Testis (tissue), 5 donors: ENCODE data around the gene DISC1. TPM values are rescaled to one million over a fixed set of nuclear protein-coding genes. Genes with fewer than 3 reads are reported as not detected.

Experiments used
- DNase-seq: peaks from one replicate; pipeline ENCODE4 v3.0.0-alpha.2; 2019
- H3K27ac ChIP-seq, 2 donors: fragments of 200-600 bp; sonication (generic); one replicate each; pipeline ENCODE4 v1.5.1; 2019
- H3K27me3 ChIP-seq: fragments of 200-600 bp; sonication (generic); one replicate; pipeline ENCODE4 v1.5.1; 2019
- H3K36me3 ChIP-seq: fragments of 200-600 bp; sonication (generic); one replicate; pipeline ENCODE4 v1.5.1; 2017; ENCODE audit warnings: low read depth; ENCODE audit errors: missing control alignments
- H3K4me1 ChIP-seq: fragments of 200-600 bp; sonication (generic); one replicate; pipeline ENCODE4 v1.5.1; 2019
- H3K4me3 ChIP-seq, 2 donors: fragments of 200-600 bp; sonication (generic); one replicate each; pipeline ENCODE4 v1.5.1; 2017 to 2019
- H3K9me3 ChIP-seq: fragments of 200-600 bp; sonication (generic); one replicate; pipeline ENCODE4 v1.5.1; 2017
- CTCF ChIP-seq, 3 experiments: fragments of 450-650 bp in 2 of 3; fragments of 200-600 bp in 1 of 3; sonication (generic) in 1 of 3; IDR thresholded peaks; one replicate each; pipeline ENCODE4 v1.5.1; 2016 to 2019; ENCODE audit warnings: antibody characterized with exemption in 3 of 3, mild to moderate bottlenecking in 2 of 3, moderate library complexity in 1 of 3
- POLR2A ChIP-seq: fragments of 450-650 bp; IDR thresholded peaks from one replicate; pipeline ENCODE4 v1.6.1; 2017; ENCODE audit warnings: antibody characterized with exemption, mild to moderate bottlenecking, moderate library complexity
- WGBS, 2 donors: methylation state at CpG; one replicate each; pipeline ENCODE4 v1.1.5; 2018; 5-methylcytosine and 5-hydroxymethylcytosine counted together
- intact Hi-C: fragments of 100-400 bp; cut with DNase I; formaldehyde crosslinking; loops from one replicate; pipeline ENCODE4 v1.15.1; 2023; ENCODE audit warnings: low total_unique reads
- long read RNA-seq, 2 donors: transcript quantifications; one replicate each; lab custom pipeline, GENCODE V29; 2026
- polyA plus RNA-seq: library from polyadenylated mRNA; stranded (reverse); fragments of 350-450 nt; fragmentation: Illumina TruSeq; extraction: RNeasy Lipid Tissue Mini Kit (QIAGEN cat#74804); gene quantifications from one replicate; pipeline ENCODE4 v1.2.3, GENCODE V29; 2014; ENCODE audit warnings: low read depth, low replicate concordance; ENCODE audit not compliant: insufficient read depth
- total RNA-seq, 2 donors: library from RNA; depleted of rRNA; stranded (reverse); fragments of >200 nt; gene quantifications; one replicate each; pipeline ENCODE4 v1.2.3, GENCODE V29; 2016

The DISC1 gene
- total RNA-seq (1 to 10 TPM; 5.7 to 6.8 TPM), polyA plus RNA-seq (1.8 TPM)
- long read RNA-seq, donor 1: 0 reads
- long read RNA-seq, donor 2: 0 reads

- intact Hi-C loops: no loop called here
- Histone ChIP-seq H3K4me3 (peak within 1 kb of the TSS; percentile 62 to 75), H3K36me3 (no peaks in the 10 kb centered on the region), H3K27ac (peak within 1 kb of the TSS; percentile 37 to 71), H3K9me3 (no peaks in the 10 kb centered on the region), H3K4me1 (no peaks in the 10 kb centered on the region), H3K27me3 (no peaks in the 10 kb centered on the region)
- TF ChIP-seq POLR2A (no peak), CTCF (IDR thresholded peaks at IDR 0.05) (no peak)
- peak; percentile 77 for DNase-seq
- 0 to 1% methylated on average over 7 to 36 of the region's 38 CpGs for whole genome bisulfite sequencing, 2 donors
Observed at GRCh38 chr1:231626535-231626950, at the start of gene DISC1. Gene DISC1 (plus strand): TSS chr1:231626790. CDS start chr1:231626868, 78 bp downstream.

- H3K36me3 ChIP-seq: no peaks in the 10 kb centered on the region
- H3K4me3 ChIP-seq: no peak overlapping the region
- TF ChIP-seq POLR2A (no peak), CTCF (IDR thresholded peaks at IDR 0.05) (no peak)
- intact Hi-C loops: no loop called here
- no peaks in the 10 kb centered on the region for H3K9me3 ChIP-seq
- H3K4me1 ChIP-seq: no peaks in the 10 kb centered on the region
- WGBS, 2 donors: 82 to 91% methylated on average over 11 of the region's 11 CpGs
- no peak overlapping the region for H3K27ac ChIP-seq
- no peaks in the 10 kb centered on the region for H3K27me3 ChIP-seq
- no peak for DNase-seq
Observed at GRCh38 chr1:231576804-231577718, 49.5 kb upstream of the DISC1 start.

- Histone ChIP-seq H3K27me3 (no peaks in the 10 kb centered on the region), H3K4me1 (no peaks in the 10 kb centered on the region), H3K4me3 (no peak overlapping the region), H3K27ac (no peak overlapping the region), H3K36me3 (no peaks in the 10 kb centered on the region), H3K9me3 (no peaks in the 10 kb centered on the region)
- 77 to 82% methylated on average over 1 of the region's 1 CpG for WGBS, 2 donors
- intact Hi-C loops: no loop called here
- DNase-seq: no peak
- TF ChIP-seq CTCF (IDR thresholded peaks at IDR 0.05): no peak
- TF ChIP-seq POLR2A: no peak
Observed at GRCh38 chr1:231580874-231581273, 45.7 kb upstream of the DISC1 start.

- Histone ChIP-seq H3K27me3 (no peaks in the 10 kb centered on the region), H3K36me3 (no peaks in the 10 kb centered on the region), H3K4me3 (no peak overlapping the region), H3K9me3 (no peaks in the 10 kb centered on the region), H3K27ac (no peak overlapping the region), H3K4me1 (no peaks in the 10 kb centered on the region)
- intact Hi-C loops: no loop called here
- TF ChIP-seq CTCF (IDR thresholded peaks at IDR 0.05) (no peak), POLR2A (no peak)
- no peak for DNase-seq
- WGBS, 2 donors: 69 to 71% methylated on average over 2 of the region's 2 CpGs
Observed at GRCh38 chr1:231581859-231582258, 44.7 kb upstream of the DISC1 start.
